Esophagus squamous epithelium (tissue), 5 donors: ENCODE measurements around the gene MYH13. TPM values are rescaled to one million over a fixed set of nuclear protein-coding genes. Genes with fewer than 3 reads are reported as not detected.

Source experiments
- DNase-seq: peaks from one replicate; lab custom pipeline; 2025; lab: John Stamatoyannopoulos, UW
- H3K27ac ChIP-seq, 4 donors: fragments of 200-600 bp; sonication (generic); one replicate each; pipeline ENCODE4 v1.5.1; 2016 to 2019; ENCODE audit warnings: mild to moderate bottlenecking in 1 of 4
- H3K27me3 ChIP-seq, 4 donors: fragments of 200-600 bp; sonication (generic); 1 replicate in 3 of 4; 2 replicates in 1 of 4; pipeline versions ENCODE4 v1.5.1 to v1.6.0; 2017 to 2021; ENCODE audit warnings: antibody characterized with exemption in 1 of 4
- H3K36me3 ChIP-seq, 3 donors: fragments of 200-600 bp; sonication (generic); one replicate each; pipeline ENCODE4 v1.5.1; 2016 to 2019
- H3K4me1 ChIP-seq, 3 donors: fragments of 200-600 bp; sonication (generic); one replicate each; pipeline ENCODE4 v1.5.1; 2017 to 2019
- H3K4me3 ChIP-seq, 4 donors: fragments of 200-600 bp; sonication (generic); 1 replicate in 3 of 4; 2 replicates in 1 of 4; pipeline ENCODE4 v1.5.1; 2016 to 2019; ENCODE audit warnings: mild to moderate bottlenecking in 2 of 4, moderate library complexity in 1 of 4
- H3K9me3 ChIP-seq, 3 donors: fragments of 200-600 bp; sonication (generic); one replicate each; pipeline ENCODE4 v1.5.1; 2016 to 2019
- POLR2A ChIP-seq, 4 donors: fragments of 450-650 bp; IDR thresholded peaks; one replicate each; pipeline ENCODE4 v1.6.1; 2017; ENCODE audit warnings: antibody characterized with exemption in 4 of 4, mild to moderate bottlenecking in 4 of 4, moderate library complexity in 3 of 4
- WGBS, 2 donors: methylation state at CpG; one replicate each; pipeline ENCODE4 v1.1.5; 2018; 5-methylcytosine and 5-hydroxymethylcytosine counted together
- intact Hi-C: fragments of 100-400 bp; cut with DNase I; formaldehyde crosslinking; loops from one replicate; pipeline ENCODE4 v1.15.0; 2022
- total RNA-seq, 4 donors: library from RNA; depleted of rRNA; stranded (reverse); fragments of >200 nt; gene quantifications; one replicate each; pipeline ENCODE4 v1.1.0, GENCODE V29; 2016
- TF ChIP-seq, protein P1 (sequence below), 6 experiments: fragments of 450-650 bp in 4 of 6; fragments of 200-600 bp in 2 of 6; sonication (generic) in 2 of 6; IDR thresholded peaks; one replicate each; pipeline ENCODE4 v1.5.1; 2016 to 2019; ENCODE audit warnings: antibody characterized with exemption in 6 of 6, mild to moderate bottlenecking in 4 of 6, moderate library complexity in 4 of 6
- donor health status: DM: yes; HTN: yes; CAD: no.

Gene MYH13
- total RNA-seq, 4 donors from 2014 or later = 0.18 TPM; not detected in 3

DNA sequence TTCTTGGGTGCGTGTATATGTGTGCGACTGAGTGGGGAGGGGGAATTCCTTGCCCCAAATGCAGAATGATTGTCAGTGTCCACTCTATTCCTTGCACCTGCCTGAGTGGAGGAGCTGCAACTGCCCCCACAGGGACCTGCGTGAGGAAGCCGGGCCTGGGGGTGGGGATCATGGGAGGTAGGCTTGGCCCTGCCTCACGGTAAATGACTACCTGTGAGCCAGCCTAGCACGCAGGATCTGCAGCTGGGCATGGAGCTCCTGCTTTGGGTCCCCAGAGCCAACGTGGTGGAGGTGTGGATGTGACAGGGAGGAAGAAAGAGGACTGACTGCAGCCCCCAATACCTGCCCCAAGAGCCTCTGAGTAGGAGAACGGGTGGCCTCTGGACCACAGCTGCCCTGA, 97.4 kb downstream of the MYH13 start:
- no peak overlapping the region for H3K27ac ChIP-seq
- TF ChIP-seq POLR2A (IDR thresholded peaks at IDR 0.05) = no peak
- TF ChIP-seq, protein P1, sequence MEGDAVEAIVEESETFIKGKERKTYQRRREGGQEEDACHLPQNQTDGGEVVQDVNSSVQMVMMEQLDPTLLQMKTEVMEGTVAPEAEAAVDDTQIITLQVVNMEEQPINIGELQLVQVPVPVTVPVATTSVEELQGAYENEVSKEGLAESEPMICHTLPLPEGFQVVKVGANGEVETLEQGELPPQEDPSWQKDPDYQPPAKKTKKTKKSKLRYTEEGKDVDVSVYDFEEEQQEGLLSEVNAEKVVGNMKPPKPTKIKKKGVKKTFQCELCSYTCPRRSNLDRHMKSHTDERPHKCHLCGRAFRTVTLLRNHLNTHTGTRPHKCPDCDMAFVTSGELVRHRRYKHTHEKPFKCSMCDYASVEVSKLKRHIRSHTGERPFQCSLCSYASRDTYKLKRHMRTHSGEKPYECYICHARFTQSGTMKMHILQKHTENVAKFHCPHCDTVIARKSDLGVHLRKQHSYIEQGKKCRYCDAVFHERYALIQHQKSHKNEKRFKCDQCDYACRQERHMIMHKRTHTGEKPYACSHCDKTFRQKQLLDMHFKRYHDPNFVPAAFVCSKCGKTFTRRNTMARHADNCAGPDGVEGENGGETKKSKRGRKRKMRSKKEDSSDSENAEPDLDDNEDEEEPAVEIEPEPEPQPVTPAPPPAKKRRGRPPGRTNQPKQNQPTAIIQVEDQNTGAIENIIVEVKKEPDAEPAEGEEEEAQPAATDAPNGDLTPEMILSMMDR (IDR thresholded peaks at IDR 0.05) = no peak
- H3K27me3 ChIP-seq = no peaks in the 10 kb centered on the region
- no peak overlapping the region for H3K4me3 ChIP-seq
- WGBS, 2 donors = 72 to 81% methylated on average over 2 to 6 of the region's 8 CpGs
- H3K4me1 ChIP-seq = no peaks in the 10 kb centered on the region
- H3K9me3 ChIP-seq = no peaks in the 10 kb centered on the region
- H3K36me3 ChIP-seq = no peaks in the 10 kb centered on the region
- DNase-seq = no peak
- intact Hi-C loops = no loop called here

DNA sequence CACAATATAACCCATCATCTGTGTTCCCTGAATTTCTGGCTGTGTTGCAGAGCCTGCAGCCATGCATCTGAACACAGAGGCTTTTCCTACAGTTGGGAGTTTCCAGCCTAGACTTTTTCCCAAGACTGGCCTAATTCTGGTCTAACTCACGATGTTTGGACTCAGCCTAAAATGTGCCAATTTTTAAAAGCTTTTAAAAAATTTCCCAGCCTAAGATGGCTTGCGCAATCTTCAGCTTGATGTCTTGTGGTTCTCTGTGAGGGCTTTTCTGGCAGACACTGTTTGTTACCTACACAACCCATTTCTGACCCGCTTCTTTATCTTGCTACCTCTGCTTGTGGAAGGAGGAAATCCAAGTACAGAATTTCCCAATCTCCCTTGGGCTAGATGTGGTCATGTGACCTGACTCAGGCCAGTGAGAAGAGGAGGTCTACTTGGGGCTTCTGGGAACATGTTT, 101.7 kb downstream of the MYH13 start:
- no peaks in the 10 kb centered on the region for H3K9me3 ChIP-seq
- no peak overlapping the region for H3K4me3 ChIP-seq
- H3K27me3 ChIP-seq = no peaks in the 10 kb centered on the region
- no peaks in the 10 kb centered on the region for H3K4me1 ChIP-seq
- peak overlapping the region in 1 of 4 donors; percentile 33 for H3K27ac ChIP-seq
- TF ChIP-seq, protein P1 (IDR thresholded peaks at IDR 0.05) = no peak
- no peak for TF ChIP-seq POLR2A (IDR thresholded peaks at IDR 0.05)
- WGBS, 2 donors = 49 to 67% methylated on average over 3 of the region's 3 CpGs
- intact Hi-C loops = no loop called here
- H3K36me3 ChIP-seq = no peaks in the 10 kb centered on the region
- no peak for DNase-seq

DNA sequence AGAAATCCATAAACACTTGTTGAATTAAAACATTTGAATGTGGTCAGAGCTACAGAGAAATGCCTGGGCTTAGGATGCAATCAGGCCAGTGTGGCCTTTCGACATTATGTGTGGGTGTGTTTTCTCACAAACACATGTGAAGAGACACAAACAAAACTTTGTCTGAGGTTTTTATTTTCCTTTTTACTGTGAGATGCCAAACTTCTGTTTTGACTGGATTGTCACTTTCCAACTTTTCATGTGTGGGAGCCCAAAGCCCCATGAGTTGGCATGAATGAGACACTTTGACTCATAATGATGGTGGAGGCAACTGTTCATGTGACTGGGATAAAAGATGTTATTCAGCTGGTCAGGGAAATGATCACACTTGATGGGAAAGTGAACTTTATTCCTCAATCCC, 102.5 kb downstream of the MYH13 start:
- Histone ChIP-seq H3K36me3 (no peaks in the 10 kb centered on the region), H3K4me3 (no peak overlapping the region), H3K27ac (peak overlapping the region in 1 of 4 donors; percentile 33), H3K4me1 (no peaks in the 10 kb centered on the region), H3K9me3 (no peaks in the 10 kb centered on the region), H3K27me3 (no peaks in the 10 kb centered on the region)
- no peak for TF ChIP-seq POLR2A (IDR thresholded peaks at IDR 0.05)
- TF ChIP-seq, protein P1 (IDR thresholded peaks at IDR 0.05) = no peak
- DNase-seq = no peak
- WGBS, 2 donors = 74 to 86% methylated on average over 1 of the region's 1 CpG
- intact Hi-C loops = no loop called here

DNA sequence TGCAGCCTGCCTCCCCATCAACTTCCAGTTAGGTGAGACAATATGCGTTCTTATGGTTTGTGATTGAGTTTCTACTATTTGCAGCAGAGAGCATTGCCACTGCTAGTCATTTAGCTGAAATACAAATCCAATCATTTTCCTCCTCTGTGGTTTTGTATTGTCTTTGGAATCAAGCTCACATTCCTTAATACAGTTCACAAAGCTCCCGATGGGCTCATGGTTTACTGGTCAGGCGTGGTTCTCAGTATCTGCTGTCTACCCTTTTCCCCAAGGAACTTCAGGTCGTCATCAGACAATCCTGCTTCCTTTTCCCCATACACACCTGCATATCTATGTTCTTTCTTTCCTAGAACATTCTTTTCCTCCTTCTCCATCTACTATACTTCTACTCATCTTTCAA, 104.8 kb downstream of the MYH13 start:
- H3K27ac ChIP-seq = no peak overlapping the region
- no peaks in the 10 kb centered on the region for H3K9me3 ChIP-seq
- no peak overlapping the region for H3K4me3 ChIP-seq
- H3K4me1 ChIP-seq = no peaks in the 10 kb centered on the region
- intact Hi-C loops = no loop called here
- H3K27me3 ChIP-seq = no peaks in the 10 kb centered on the region
- no peaks in the 10 kb centered on the region for H3K36me3 ChIP-seq
- no peak for DNase-seq
- 60 to 64% methylated on average over 4 of the region's 4 CpGs for WGBS, 2 donors
- TF ChIP-seq, protein P1 (IDR thresholded peaks at IDR 0.05) = no peak
- no peak for TF ChIP-seq POLR2A (IDR thresholded peaks at IDR 0.05)

DNA sequence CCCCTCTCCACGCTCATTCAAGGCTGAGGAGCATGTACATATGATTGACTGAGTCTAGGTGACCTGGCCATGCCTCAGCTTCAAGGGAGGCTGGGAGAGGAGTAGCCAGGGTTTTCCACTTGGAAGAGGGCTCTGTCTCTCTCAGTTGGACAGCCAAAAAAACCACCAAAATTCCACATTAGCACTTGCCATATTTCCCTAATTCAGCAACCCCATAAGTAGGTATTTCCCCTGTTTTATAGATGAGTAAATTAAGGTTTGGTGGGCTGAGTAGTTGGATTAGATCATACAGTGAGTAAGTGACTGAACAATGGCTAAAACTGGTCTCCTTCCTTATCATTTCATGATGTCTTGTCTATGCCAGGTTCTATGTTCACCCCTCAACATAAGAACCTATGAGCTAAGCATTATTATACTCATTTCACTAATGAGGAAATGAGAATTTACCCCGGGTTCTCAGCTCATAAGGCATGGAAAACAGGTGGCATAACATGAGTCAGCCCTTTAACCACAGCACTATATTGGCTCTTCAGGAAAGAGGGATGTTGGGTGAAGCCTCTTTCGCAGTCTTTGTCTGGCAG, 106.4 kb downstream of the MYH13 start:
- intact Hi-C loops = no loop called here

More for the DNA sequence above, 106.4 kb downstream of the MYH13 start:
- Histone ChIP-seq H3K9me3 (no peaks in the 10 kb centered on the region), H3K27me3 (no peaks in the 10 kb centered on the region), H3K27ac (peak overlapping the region in 1 of 4 donors; percentile 22), H3K4me3 (no peak overlapping the region), H3K36me3 (no peaks in the 10 kb centered on the region), H3K4me1 (no peaks in the 10 kb centered on the region)
- WGBS, 2 donors = 57 to 65% methylated on average over 2 of the region's 3 CpGs
- DNase-seq = no peak
- no peak for TF ChIP-seq POLR2A (IDR thresholded peaks at IDR 0.05)
- TF ChIP-seq, protein P1 (IDR thresholded peaks at IDR 0.05) = no peak
